A549 (cell line): ENCODE results near the gene SMCR8. TPM values are rescaled to one million over a fixed set of nuclear protein-coding genes. Genes with fewer than 3 reads are reported as not detected.

Experiments used
- ATAC-seq, 2 experiments: fragments of 200-7000 bp in 1 of 2; fragments of >200 bp in 1 of 2; cut with Nextera tagmentation in 1 of 2; cut with Tn5 transposase in 1 of 2; 3 replicates each; pipeline versions ENCODE4 v1.8.0 to v1.9.1; 2018 to 2020; ENCODE audit warnings: mild to moderate bottlenecking in 1 of 2, moderate library complexity in 1 of 2
- CTCF ChIA-PET: fragments of 300-600 bp; sonication (Branson Sonifier 250); formaldehyde crosslinking; extraction: SDS; loops from one replicate; lab custom pipeline; 2021; ENCODE audit warnings: antibody characterized with exemption, inconsistent platforms; lab: Yijun Ruan, JAX
- POLR2A ChIA-PET: fragments of 350-600 bp; formaldehyde crosslinking; extraction: SDS; loops from one replicate; lab custom pipeline; 2021; ENCODE audit warnings: antibody characterized with exemption, inconsistent platforms; lab: Yijun Ruan, JAX
- DNase-seq, 2 experiments: peaks; one replicate each; pipeline versions ENCODE4 v3.0.0 to v3.0.0-alpha.2; 2011 to 2016; ENCODE audit warnings: low read depth in 1 of 2, low spot score in 1 of 2
- FAIRE-seq: peaks from 2 replicates; lab custom pipeline; 2011; peaks lifted over from hg19 to GRCh38; lab: Jason Lieb, UNC
- H3K27ac ChIP-seq, 2 experiments: fragments of >200 bp; sonication (Bioruptor Twin); formaldehyde crosslinking; 3 replicates each; pipeline ENCODE4 v1.5.1; 2016 to 2017
- H3K4me1 ChIP-seq: fragments of >200 bp; sonication (Bioruptor Twin); formaldehyde crosslinking; 3 replicates; pipeline ENCODE4 v1.6.1; 2016
- H3K4me2 ChIP-seq: fragments of >200 bp; sonication (Bioruptor Twin); formaldehyde crosslinking; 3 replicates; pipeline ENCODE4 v1.6.1; 2016
- H3K4me3 ChIP-seq: fragments of >200 bp; sonication (Bioruptor Twin); formaldehyde crosslinking; 3 replicates; pipeline ENCODE4 v1.5.1; 2016
- H3K9me3 ChIP-seq: fragments of >200 bp; sonication (Bioruptor Twin); formaldehyde crosslinking; 3 replicates; pipeline ENCODE4 v1.6.1; 2016
- ATOH8 ChIP-seq: fragments of 250-450 bp; sonication (Bioruptor Pico); IDR thresholded peaks from 2 replicates; pipeline ENCODE4 v1.5.0; 2020; ENCODE audit warnings: low read depth, mild to moderate bottlenecking, moderate library complexity
- CBX2 ChIP-seq: fragments of 200-600 bp; sonication (generic); IDR thresholded peaks from 2 replicates; pipeline ENCODE4 v1.6.1; 2016; ENCODE audit warnings: low read depth, mild to moderate bottlenecking, borderline replicate concordance
- CEBPB ChIP-seq, 2 experiments: fragments of >200 bp in 1 of 2; sonication (Bioruptor Twin) in 1 of 2; formaldehyde crosslinking in 1 of 2; IDR thresholded peaks; 2 replicates each; pipeline ENCODE4 v1.6.1; 2012 to 2016
- EHF ChIP-seq: fragments of 250-450 bp; sonication (Bioruptor Pico); IDR thresholded peaks from 2 replicates; pipeline ENCODE4 v1.5.0; 2020; ENCODE audit warnings: mild to moderate bottlenecking
- EHMT2 ChIP-seq: fragments of 200-600 bp; sonication (generic); IDR thresholded peaks from 2 replicates; pipeline ENCODE4 v1.6.1; 2016; ENCODE audit warnings: antibody characterized with exemption, low read depth, mild to moderate bottlenecking, moderate library complexity
- EP300 ChIP-seq, 2 experiments: fragments of >200 bp; sonication (Bioruptor Twin); formaldehyde crosslinking; IDR thresholded peaks; 2 replicates in 1 of 2; 3 replicates in 1 of 2; pipeline ENCODE4 v1.6.1; 2016 to 2017
- GATA3 ChIP-seq: IDR thresholded peaks from 2 replicates; pipeline ENCODE4 v1.6.1; 2012; ENCODE audit warnings: borderline replicate concordance
- HES2 ChIP-seq: fragments of >200 bp; sonication (Bioruptor Twin); formaldehyde crosslinking; IDR thresholded peaks from 2 replicates; pipeline ENCODE4 v1.6.1; 2016
- HOXB5 ChIP-seq: fragments of 250-450 bp; sonication (Bioruptor Pico); IDR thresholded peaks from 2 replicates; pipeline ENCODE4 v1.5.0; 2020; ENCODE audit warnings: mild to moderate bottlenecking, moderate library complexity
- JUN ChIP-seq, 2 experiments: fragments of >200 bp; sonication (Bioruptor Twin); formaldehyde crosslinking; IDR thresholded peaks; 2 replicates in 1 of 2; 3 replicates in 1 of 2; pipeline ENCODE4 v1.6.1; 2016 to 2017
- JUNB ChIP-seq: fragments of >200 bp; sonication (Bioruptor Twin); formaldehyde crosslinking; IDR thresholded peaks from 2 replicates; pipeline ENCODE4 v1.6.1; 2016
- KDM1A ChIP-seq: fragments of 200-600 bp; sonication (generic); IDR thresholded peaks from 2 replicates; pipeline ENCODE4 v1.6.1; 2016; ENCODE audit warnings: low read depth, mild to moderate bottlenecking
- MAX ChIP-seq: IDR thresholded peaks from 2 replicates; pipeline ENCODE4 v1.6.1; 2012
- MAZ ChIP-seq: fragments of 150-350 bp; IDR thresholded peaks from 2 replicates; pipeline ENCODE4 v1.6.1; 2014; ENCODE audit warnings: antibody characterized with exemption, low read depth, low read length, borderline replicate concordance
- PHF8 ChIP-seq: fragments of 200-600 bp; sonication (generic); IDR thresholded peaks from 2 replicates; pipeline ENCODE4 v1.6.1; 2016; ENCODE audit warnings: low read depth, mild to moderate bottlenecking, antibody characterized with exemption, moderate library complexity, borderline replicate concordance
- RARB ChIP-seq: fragments of 250-450 bp; sonication (Bioruptor Pico); IDR thresholded peaks from 2 replicates; pipeline ENCODE4 v1.8.0; 2021; ENCODE audit warnings: mild to moderate bottlenecking, moderate library complexity
- RFX5 ChIP-seq: fragments of 450-650 bp; IDR thresholded peaks from 2 replicates; pipeline ENCODE4 v1.7.1; 2014; ENCODE audit warnings: antibody characterized with exemption, mild to moderate bottlenecking, moderate library complexity
- RNF2 ChIP-seq: fragments of 200-600 bp; sonication (generic); IDR thresholded peaks from 2 replicates; pipeline ENCODE4 v1.6.1; 2016; ENCODE audit warnings: low read depth, mild to moderate bottlenecking, antibody characterized with exemption, moderate library complexity, borderline replicate concordance
- SREBF2 ChIP-seq: fragments of 450-650 bp; IDR thresholded peaks from 2 replicates; pipeline ENCODE4 v1.6.1; 2014; ENCODE audit warnings: mild to moderate bottlenecking, moderate library complexity
- TFCP2L1 ChIP-seq: fragments of 250-450 bp; sonication (Bioruptor Pico); IDR thresholded peaks from 2 replicates; pipeline ENCODE4 v1.5.0; 2021; ENCODE audit warnings: mild to moderate bottlenecking
- USF2 ChIP-seq: fragments of 450-650 bp; IDR thresholded peaks from 2 replicates; pipeline ENCODE4 v1.6.1; 2014; ENCODE audit warnings: antibody characterized with exemption
- ZC3H11A ChIP-seq: fragments of 450-650 bp; IDR thresholded peaks from 2 replicates; pipeline ENCODE4 v1.6.1; 2014; ENCODE audit warnings: antibody characterized with exemption, mild to moderate bottlenecking
- ZNF302 ChIP-seq: fragments of 250-450 bp; sonication (Bioruptor Pico); IDR thresholded peaks from 2 replicates; pipeline ENCODE4 v1.9.0; 2021; ENCODE audit warnings: inconsistent platforms, mild to moderate bottlenecking, moderate library complexity
- WGBS: methylation state at CpG from one replicate; pipeline ENCODE4 v1.1.6; 2017; ENCODE audit errors: missing lambda C conversion rate; 5-methylcytosine and 5-hydroxymethylcytosine counted together
- polyA plus RNA-seq, 4 experiments: library from polyadenylated mRNA; depleted of rRNA in 3 of 4; stranded (reverse); fragments of >200 nt; fragmentation: RNase III in 1 of 4; extraction: RNeasy Plus Mini Kit Qiagen cat#74134 plus additional on column Dnase treatment in 1 of 4; gene quantifications; 2 replicates in 3 of 4; 3 replicates in 1 of 4; pipeline ENCODE4 v1.2.3, GENCODE V29; 2011 to 2017

Gene SMCR8
- polyA plus RNA-seq, 2 of the 4 experiments (the other 2 are of a cell fraction) = 12.3 to 15.8 TPM

- TF ChIP-seq RARB (CRISPR knock-in tag) = no peak
- no peak for TF ChIP-seq TFCP2L1 (CRISPR knock-in tag)
- TF ChIP-seq MAX = peak; percentile 90
- peak; percentile 43; the same call in 1 of the 2 replicates for TF ChIP-seq PHF8
- TF ChIP-seq EHF (CRISPR knock-in tag) = no peak
- TF ChIP-seq KDM1A = no peak
- peak in 1 of 2 experiments; percentile 57; a peak in 2 of 5 replicates for TF ChIP-seq JUN (IDR thresholded peaks at IDR 0.05)
- peak; percentile 85 for TF ChIP-seq RFX5
These were observed 48.3 kb downstream of the SMCR8 start, which contains the start of gene SHMT1 (continued) for GRCh38 chr17:18363101-18364049.

GRCh38 chr17:18364166-18364565 is 49.1 kb downstream of the SMCR8 start:
- TF ChIP-seq HOXB5 (no peak), GATA3 (no peak), ATOH8 (CRISPR knock-in tag) (no peak), ZC3H11A (no peak), USF2 (no peak)
- TF ChIP-seq, all 56 proteins: peak for 0
- ChIA-PET CTCF (interaction anchor here (0.9 kb wide), 1 partner anchor 20 kb away, joined by 3 read pairs; no protein-coding TSS in a partner anchor), POLR2A (interaction anchor here (1.2 kb wide), 1 partner anchor 11 kb away, joined by 3 read pairs; no protein-coding TSS in a partner anchor)
- DNase-seq (no peak), ATAC-seq (no peak), FAIRE-seq (no peak)
- Histone ChIP-seq H3K4me3 (no peak overlapping the region), H3K27ac (no peak overlapping the region; a peak in 1 of 6 replicates), H3K4me2 (peak overlapping the region; percentile 74), H3K9me3 (no peaks in the 10 kb centered on the region), H3K4me1 (peaks cover 8% of the 10 kb centered on the region)
- WGBS = 77% methylated on average over 6 of the region's 6 CpGs

GRCh38 chr17:18368946-18369345 is 53.9 kb downstream of the SMCR8 start:
- CTCF ChIA-PET = interaction anchor here (1.4 kb wide), 1 partner anchor 8 kb away, joined by 3 read pairs; the partner anchor contains the start of gene EVPLL
- WGBS = 73% methylated on average over 8 of the region's 8 CpGs
- FAIRE-seq = no peak
- H3K9me3 ChIP-seq = no peaks in the 10 kb centered on the region
- TF ChIP-seq SREBF2 (no peak), CEBPB (IDR thresholded peaks at IDR 0.05) (no peak), RNF2 (no peak), HES2 (no peak), MAZ (no peak), JUNB (no peak), RARB (CRISPR knock-in tag) (no peak), EHMT2 (no peak), JUN (IDR thresholded peaks at IDR 0.05) (no peak), EP300 (IDR thresholded peaks at IDR 0.05) (no peak), CBX2 (no peak), ZNF302 (no peak)
- TF ChIP-seq, all 56 proteins: peak for 0
- no peak for ATAC-seq
- POLR2A ChIA-PET = no interaction called here
- H3K4me1 ChIP-seq = 0 out of 3 replicates have a peak, but pooled peaks cover 3% of the 10 kb centered on the region
- H3K4me2 ChIP-seq = no peak overlapping the region
- no peak for DNase-seq
- no peak overlapping the region for H3K4me3 ChIP-seq
- H3K27ac ChIP-seq = no peak overlapping the region
